ENCODE results near the gene OR2T3. TPM values are rescaled to one million over a fixed set of nuclear protein-coding genes. Genes with fewer than 3 reads are reported as not detected.
"Not testable (repeated sequence)": the region's sequence is repeated elsewhere in the genome, so short reads cannot be mapped to it uniquely, and the experiment has no call there.

The OR2T3 gene
- total and polyA plus RNA-seq, 4 donors = not detected

DNA sequence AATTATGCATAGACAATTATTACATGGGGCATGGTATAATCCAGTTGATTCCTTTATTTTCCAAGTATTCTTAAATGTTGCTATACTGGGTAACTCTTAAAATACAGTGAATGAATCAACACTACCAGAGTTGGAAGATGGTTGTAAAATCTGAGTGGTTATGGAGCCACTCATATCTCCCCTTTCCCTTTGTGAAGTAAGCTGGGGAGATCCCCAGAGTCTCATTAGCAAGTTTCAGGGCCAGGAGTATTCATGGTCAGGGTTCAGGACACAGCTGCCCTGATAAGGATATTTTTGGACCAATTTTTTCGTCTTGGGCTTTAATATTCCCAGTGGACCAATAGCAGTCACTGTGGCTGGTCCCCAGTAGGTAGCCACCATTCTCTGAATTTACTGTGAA is 34.5 kb upstream of the OR2T3 start:
- not testable (repeated sequence) for H3K36me3 ChIP-seq (ENCODE audit: control insufficient read depth in 4 of 4, insufficient read depth in 3 of 4, low read depth in 1 of 4, low read length in 3 of 4); H3K4me3 ChIP-seq (ENCODE audit: low read depth in 1 of 3, low read length in 3 of 3); DNase-seq (ENCODE audit: low spot score); H3K9ac ChIP-seq (ENCODE audit: low read depth in 1 of 2, low read length in 2 of 2); H3K4me1 ChIP-seq (ENCODE audit: control insufficient read depth in 4 of 4, insufficient read depth in 4 of 4, low read length in 3 of 4); H3K27me3 ChIP-seq (ENCODE audit: control insufficient read depth in 4 of 4, insufficient read depth in 4 of 4, low read length in 3 of 4); H3K27ac ChIP-seq (ENCODE audit: low read depth in 1 of 2, low read length in 2 of 2); H3K9me3 ChIP-seq (ENCODE audit: control insufficient read depth in 4 of 4, low read length in 3 of 4)
- WGBS = 40% methylated on average over 1 of the region's 1 CpG

DNA sequence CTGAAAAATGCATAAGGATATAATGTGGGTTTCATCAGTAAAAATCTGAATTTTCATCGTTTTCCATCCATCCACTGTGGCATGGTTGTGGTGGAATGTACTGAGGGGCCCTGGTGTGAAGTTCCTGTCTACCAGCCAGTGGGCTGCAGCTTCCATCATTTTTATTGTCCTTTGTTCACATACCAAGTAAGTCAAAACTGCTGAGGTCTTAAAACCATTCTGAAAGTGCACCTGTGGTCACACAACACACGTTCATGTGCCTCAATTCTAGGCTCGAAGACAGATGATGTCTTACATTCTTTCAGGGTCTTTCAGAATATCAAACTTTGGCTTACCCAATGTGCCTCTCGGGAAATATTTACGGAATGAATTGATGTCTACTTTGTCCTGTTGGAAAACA is 33.9 kb upstream of the OR2T3 start:
- not testable (repeated sequence) for H3K36me3 ChIP-seq (ENCODE audit: control insufficient read depth in 4 of 4, insufficient read depth in 3 of 4, low read depth in 1 of 4, low read length in 3 of 4); H3K4me3 ChIP-seq (ENCODE audit: low read depth in 1 of 3, low read length in 3 of 3); H3K9ac ChIP-seq (ENCODE audit: low read depth in 1 of 2, low read length in 2 of 2); H3K27ac ChIP-seq (ENCODE audit: low read depth in 1 of 2, low read length in 2 of 2); H3K9me3 ChIP-seq (ENCODE audit: control insufficient read depth in 4 of 4, low read length in 3 of 4); DNase-seq (ENCODE audit: low spot score); H3K4me1 ChIP-seq (ENCODE audit: control insufficient read depth in 4 of 4, insufficient read depth in 4 of 4, low read length in 3 of 4); H3K27me3 ChIP-seq (ENCODE audit: control insufficient read depth in 4 of 4, insufficient read depth in 4 of 4, low read length in 3 of 4)
- 52% methylated on average over 5 of the region's 5 CpGs for WGBS

DNA sequence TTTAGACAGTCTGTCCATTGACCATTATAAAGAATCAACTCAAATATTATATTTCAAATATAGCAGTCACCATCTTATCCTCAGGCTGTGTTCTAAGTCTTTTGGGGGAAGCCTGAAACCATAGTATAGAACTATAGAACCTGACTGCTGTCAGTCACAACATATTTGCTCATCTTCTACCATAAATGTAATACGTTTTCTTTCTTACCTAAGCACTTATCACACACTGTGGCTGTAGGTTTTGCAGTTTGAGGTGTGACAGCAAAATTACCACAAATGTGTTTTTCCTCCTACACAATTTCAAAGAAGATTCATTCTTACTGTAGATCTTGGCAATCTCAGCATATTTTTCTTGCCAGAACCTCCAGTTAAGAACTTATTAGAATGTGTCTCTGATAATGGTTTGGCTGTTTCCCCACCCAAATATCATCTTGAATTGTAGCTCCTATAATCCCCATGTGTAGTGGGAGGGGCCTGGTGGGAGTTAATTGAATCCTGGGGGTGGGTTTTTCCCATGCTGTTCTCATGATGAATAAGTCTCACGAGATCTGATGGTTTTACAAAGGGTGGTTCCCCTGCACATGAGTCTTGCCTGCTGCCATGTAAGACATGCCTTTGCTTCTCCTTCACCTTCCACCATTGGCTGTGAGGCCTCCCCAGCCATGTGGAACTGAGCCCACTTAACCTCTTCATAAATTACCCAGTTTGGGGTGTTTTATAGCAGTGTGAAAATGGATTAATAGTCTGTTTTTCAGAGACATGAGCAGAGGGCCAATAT is 30.5 kb upstream of the OR2T3 start:
- not testable (repeated sequence) for H3K36me3 ChIP-seq (ENCODE audit: control insufficient read depth in 4 of 4, insufficient read depth in 3 of 4, low read depth in 1 of 4, low read length in 3 of 4); H3K4me1 ChIP-seq (ENCODE audit: control insufficient read depth in 4 of 4, insufficient read depth in 4 of 4, low read length in 3 of 4); H3K4me3 ChIP-seq (ENCODE audit: low read depth in 1 of 3, low read length in 3 of 3); H3K9me3 ChIP-seq (ENCODE audit: control insufficient read depth in 4 of 4, low read length in 3 of 4); H3K9ac ChIP-seq (ENCODE audit: low read depth in 1 of 2, low read length in 2 of 2); DNase-seq (ENCODE audit: low spot score); H3K27me3 ChIP-seq (ENCODE audit: control insufficient read depth in 4 of 4, insufficient read depth in 4 of 4, low read length in 3 of 4); H3K27ac ChIP-seq (ENCODE audit: low read depth in 1 of 2, low read length in 2 of 2)
- 49% methylated on average over 1 of the region's 2 CpGs for WGBS

DNA sequence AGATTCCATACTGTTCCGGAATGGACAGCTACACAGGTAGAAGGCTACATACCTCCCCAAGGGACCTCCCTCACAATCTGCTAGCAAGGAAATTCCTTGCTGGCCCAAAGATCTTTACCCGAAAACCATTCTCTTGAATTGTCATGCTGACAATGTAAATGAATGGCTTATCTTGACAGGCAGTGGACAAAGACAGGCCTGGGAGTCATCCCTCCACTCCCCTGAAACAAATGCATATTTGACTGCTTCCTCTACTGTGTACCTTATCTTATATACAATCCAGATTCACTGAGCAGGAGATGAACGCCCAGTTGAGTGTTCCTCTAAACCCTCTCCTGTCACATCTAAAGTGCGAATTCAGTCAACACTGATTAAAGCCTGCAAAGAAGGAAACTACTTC is 28.5 kb upstream of the OR2T3 start:
- not testable (repeated sequence) for H3K36me3 ChIP-seq (ENCODE audit: control insufficient read depth in 4 of 4, insufficient read depth in 3 of 4, low read depth in 1 of 4, low read length in 3 of 4); H3K9me3 ChIP-seq (ENCODE audit: control insufficient read depth in 4 of 4, low read length in 3 of 4); H3K27ac ChIP-seq (ENCODE audit: low read depth in 1 of 2, low read length in 2 of 2); DNase-seq (ENCODE audit: low spot score); H3K27me3 ChIP-seq (ENCODE audit: control insufficient read depth in 4 of 4, insufficient read depth in 4 of 4, low read length in 3 of 4); H3K4me1 ChIP-seq (ENCODE audit: control insufficient read depth in 4 of 4, insufficient read depth in 4 of 4, low read length in 3 of 4); H3K9ac ChIP-seq (ENCODE audit: low read depth in 1 of 2, low read length in 2 of 2); H3K4me3 ChIP-seq (ENCODE audit: low read depth in 1 of 3, low read length in 3 of 3)
- 73% methylated on average over 4 of the region's 4 CpGs for WGBS

DNA sequence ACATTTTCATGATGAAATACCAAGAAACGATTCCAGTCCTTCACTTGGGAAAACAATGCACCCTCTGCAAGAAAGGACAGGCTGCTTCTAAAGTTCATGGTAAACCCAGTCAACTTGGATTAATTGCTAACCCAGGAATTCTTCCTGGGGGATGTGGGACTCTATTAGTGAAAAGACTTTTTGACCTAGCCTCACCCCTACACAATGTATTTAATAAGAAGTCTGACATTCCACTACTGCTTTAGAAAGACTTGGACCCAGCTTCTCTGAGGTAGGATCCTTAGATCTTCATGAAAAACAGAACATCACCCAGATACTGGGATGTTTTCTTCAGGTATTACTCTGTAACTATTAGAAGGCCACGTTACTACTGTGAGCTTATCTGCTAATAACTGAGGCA is 27.8 kb upstream of the OR2T3 start, which contains the start of gene OR2T2:
Gene OR2T2 (plus strand): TSS at position 239 of the 400 bp plus-strand sequence. CDS start 7,161 bp downstream, outside the sequence.
- not testable (repeated sequence) for DNase-seq (ENCODE audit: low spot score); H3K9ac ChIP-seq (ENCODE audit: low read depth in 1 of 2, low read length in 2 of 2); H3K27me3 ChIP-seq (ENCODE audit: control insufficient read depth in 4 of 4, insufficient read depth in 4 of 4, low read length in 3 of 4); H3K4me1 ChIP-seq (ENCODE audit: control insufficient read depth in 4 of 4, insufficient read depth in 4 of 4, low read length in 3 of 4); H3K36me3 ChIP-seq (ENCODE audit: control insufficient read depth in 4 of 4, insufficient read depth in 3 of 4, low read depth in 1 of 4, low read length in 3 of 4); H3K27ac ChIP-seq (ENCODE audit: low read depth in 1 of 2, low read length in 2 of 2); H3K4me3 ChIP-seq (ENCODE audit: low read depth in 1 of 3, low read length in 3 of 3); H3K9me3 ChIP-seq (ENCODE audit: control insufficient read depth in 4 of 4, low read length in 3 of 4)
- WGBS = no CpG with 5 or more reads among the region's 2 CpGs

DNA sequence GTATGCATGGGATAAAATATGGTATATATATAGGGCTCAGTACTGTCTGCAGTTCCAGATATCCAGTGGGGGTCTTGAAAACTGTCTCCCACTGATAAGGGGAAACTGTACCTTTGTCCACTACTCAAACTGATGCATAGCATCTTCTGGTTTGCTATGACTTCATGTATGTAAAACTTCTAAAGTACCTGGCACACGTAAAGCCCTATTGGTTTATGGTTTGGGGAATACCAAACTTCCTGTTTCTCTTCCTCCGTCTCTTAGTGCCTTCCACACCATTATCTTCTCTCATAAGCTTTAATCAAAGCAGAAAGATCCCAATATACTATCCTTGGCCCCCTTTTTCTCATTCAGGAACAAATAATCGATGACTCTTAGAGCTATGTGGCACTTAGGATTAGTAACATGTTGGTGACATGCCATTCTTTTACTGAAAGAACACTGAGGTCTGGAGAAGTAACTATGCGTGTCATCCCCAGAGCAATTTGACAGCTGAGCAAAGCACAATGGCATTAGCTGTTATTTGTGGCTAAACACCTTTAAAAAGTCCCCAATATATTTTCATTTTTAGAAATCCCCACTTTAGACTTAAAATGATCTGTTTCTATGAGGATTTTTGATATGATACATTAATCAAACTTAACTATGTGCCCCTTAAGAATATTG is 24.6 kb upstream of the OR2T3 start:
- H3K9me3 ChIP-seq (ENCODE audit: control insufficient read depth in 4 of 4, low read length in 3 of 4); H3K27me3 ChIP-seq (ENCODE audit: control insufficient read depth in 4 of 4, insufficient read depth in 4 of 4, low read length in 3 of 4); H3K4me1 ChIP-seq (ENCODE audit: control insufficient read depth in 4 of 4, insufficient read depth in 4 of 4, low read length in 3 of 4); H3K36me3 ChIP-seq (ENCODE audit: control insufficient read depth in 4 of 4, insufficient read depth in 3 of 4, low read depth in 1 of 4, low read length in 3 of 4); H3K9ac ChIP-seq (ENCODE audit: low read depth in 1 of 2, low read length in 2 of 2); DNase-seq (ENCODE audit: low spot score); H3K27ac ChIP-seq (ENCODE audit: low read depth in 1 of 2, low read length in 2 of 2); H3K4me3 ChIP-seq (ENCODE audit: low read depth in 1 of 3, low read length in 3 of 3): not testable (repeated sequence)
- no CpG with 5 or more reads among the region's 4 CpGs for WGBS

DNA sequence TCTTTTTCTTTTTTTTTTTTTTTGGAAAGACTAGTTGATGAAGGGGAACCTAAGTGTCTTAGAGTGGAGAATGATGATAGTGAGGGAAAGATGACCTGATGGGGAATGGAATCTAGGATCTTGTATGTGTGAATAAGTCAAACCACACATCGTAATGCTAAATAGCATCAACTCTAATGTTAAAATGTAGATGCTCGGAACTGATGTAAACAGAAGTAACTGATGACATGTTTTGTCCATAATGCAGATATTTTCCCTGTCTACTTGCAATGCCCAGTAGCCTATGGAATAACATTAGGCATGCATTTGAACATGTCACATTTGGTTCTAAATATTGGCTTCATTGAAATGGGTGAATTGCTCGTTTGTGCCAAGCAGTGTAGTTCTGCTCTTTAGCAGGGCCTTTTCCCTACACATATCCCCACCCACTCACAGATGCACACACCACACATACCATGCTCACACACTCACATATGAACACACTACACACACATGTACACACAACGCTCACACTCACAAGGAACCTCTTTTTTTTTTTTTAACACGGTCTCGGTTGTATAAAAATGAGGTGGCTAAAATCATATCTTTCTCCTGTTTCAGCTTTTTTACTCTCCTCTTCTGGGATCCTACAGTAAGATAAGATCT is 23.2 kb upstream of the OR2T3 start:
- H3K27ac ChIP-seq (ENCODE audit: low read depth in 1 of 2, low read length in 2 of 2); H3K4me3 ChIP-seq (ENCODE audit: low read depth in 1 of 3, low read length in 3 of 3); H3K9me3 ChIP-seq (ENCODE audit: control insufficient read depth in 4 of 4, low read length in 3 of 4); H3K27me3 ChIP-seq (ENCODE audit: control insufficient read depth in 4 of 4, insufficient read depth in 4 of 4, low read length in 3 of 4); H3K9ac ChIP-seq (ENCODE audit: low read depth in 1 of 2, low read length in 2 of 2); DNase-seq (ENCODE audit: low spot score); H3K36me3 ChIP-seq (ENCODE audit: control insufficient read depth in 4 of 4, insufficient read depth in 3 of 4, low read depth in 1 of 4, low read length in 3 of 4); H3K4me1 ChIP-seq (ENCODE audit: control insufficient read depth in 4 of 4, insufficient read depth in 4 of 4, low read length in 3 of 4): not testable (repeated sequence)
- 79% methylated on average over 5 of the region's 6 CpGs for WGBS

DNA sequence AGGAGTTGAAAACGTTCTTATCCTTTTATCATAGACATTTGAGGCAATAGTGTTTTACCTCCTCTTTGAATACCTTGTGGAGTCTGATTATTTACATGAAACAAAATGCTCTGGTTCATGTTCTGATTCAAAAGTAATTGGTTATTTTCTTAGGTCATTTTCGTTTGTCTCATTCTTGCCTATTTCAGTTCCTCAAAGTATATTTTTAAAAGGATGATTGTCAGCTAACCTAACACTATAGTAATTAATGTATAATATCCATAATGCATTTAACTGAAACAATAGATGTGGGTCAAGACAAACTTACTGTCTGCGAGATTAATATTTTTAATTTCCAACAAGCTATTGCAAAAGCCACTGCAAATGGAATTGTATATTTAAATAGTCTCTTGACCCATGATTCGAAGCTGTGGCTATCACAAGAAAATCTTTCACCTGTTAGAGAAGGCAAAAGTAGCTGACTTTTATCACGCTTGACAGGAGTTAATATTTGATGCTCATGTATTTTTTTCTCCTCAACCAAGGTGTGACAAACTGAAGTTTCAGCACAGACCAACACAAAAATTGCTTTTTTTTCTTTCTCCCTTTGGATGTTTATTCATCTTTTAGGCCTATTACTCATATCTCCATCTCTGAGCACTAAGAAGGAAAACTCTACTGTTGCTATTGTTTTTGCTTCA is 22.5 kb upstream of the OR2T3 start:
- not testable (repeated sequence) for H3K27ac ChIP-seq (ENCODE audit: low read depth in 1 of 2, low read length in 2 of 2); H3K27me3 ChIP-seq (ENCODE audit: control insufficient read depth in 4 of 4, insufficient read depth in 4 of 4, low read length in 3 of 4); DNase-seq (ENCODE audit: low spot score); H3K9ac ChIP-seq (ENCODE audit: low read depth in 1 of 2, low read length in 2 of 2); H3K9me3 ChIP-seq (ENCODE audit: control insufficient read depth in 4 of 4, low read length in 3 of 4); H3K4me3 ChIP-seq (ENCODE audit: low read depth in 1 of 3, low read length in 3 of 3); H3K4me1 ChIP-seq (ENCODE audit: control insufficient read depth in 4 of 4, insufficient read depth in 4 of 4, low read length in 3 of 4); H3K36me3 ChIP-seq (ENCODE audit: control insufficient read depth in 4 of 4, insufficient read depth in 3 of 4, low read depth in 1 of 4, low read length in 3 of 4)
- WGBS = 46% methylated on average over 2 of the region's 5 CpGs

Data from liver (tissue), 9 donors.